HG03103 (cell line): ENCODE results near the gene ARID5B.

Source experiments
- ATAC-seq: cut with Tn5 transposase; IDR thresholded peaks from one replicate; pipeline ENCODE4 v1.9.1; 2021; ENCODE audit warnings: low read depth; ENCODE audit not compliant: unreplicated experiment

Gene ARID5B

DNA sequence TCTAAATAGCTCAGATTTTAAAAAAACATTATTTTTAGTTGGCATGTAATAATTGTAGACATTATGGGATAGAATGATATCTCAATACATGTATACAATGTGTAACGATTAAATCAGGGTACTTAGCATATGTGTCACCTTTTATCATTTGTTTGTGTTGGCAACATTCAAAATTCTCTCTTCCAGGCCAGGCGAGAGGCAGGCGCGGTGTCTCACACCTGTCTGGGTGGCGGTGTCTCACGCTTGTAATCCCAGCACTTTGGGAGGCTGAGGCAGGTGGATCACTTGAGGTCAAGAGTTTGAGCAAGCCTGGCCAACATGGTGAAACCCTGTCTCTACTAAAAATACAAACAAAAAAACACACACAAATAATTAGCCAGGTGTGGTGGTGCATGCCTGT is 215.4 kb downstream of the ARID5B start:
- ATAC-seq = no peak

DNA sequence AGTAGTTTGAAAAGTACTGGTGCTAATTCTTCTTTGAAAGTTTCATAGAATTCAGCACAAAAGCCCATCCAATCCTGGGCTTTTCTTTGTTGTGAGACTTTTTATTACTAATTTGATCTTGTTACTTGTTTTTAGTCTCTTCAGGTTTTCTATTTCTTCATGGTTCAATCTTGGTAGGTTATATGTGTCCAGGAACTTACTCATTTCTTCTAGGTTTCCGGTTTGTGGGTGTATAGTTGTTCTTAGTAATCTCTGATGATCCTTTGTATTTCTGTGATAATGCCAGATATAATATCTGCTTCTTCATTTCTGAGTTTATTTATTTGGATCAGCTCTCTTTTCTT is 219.7 kb downstream of the ARID5B start:
- no peak for ATAC-seq

GRCh38 chr10:62127975-62128374 is 226.5 kb downstream of the ARID5B start:
- no peak for ATAC-seq

GRCh38 chr10:62130948-62131347 is 229.4 kb downstream of the ARID5B start:
- ATAC-seq = no peak

DNA sequence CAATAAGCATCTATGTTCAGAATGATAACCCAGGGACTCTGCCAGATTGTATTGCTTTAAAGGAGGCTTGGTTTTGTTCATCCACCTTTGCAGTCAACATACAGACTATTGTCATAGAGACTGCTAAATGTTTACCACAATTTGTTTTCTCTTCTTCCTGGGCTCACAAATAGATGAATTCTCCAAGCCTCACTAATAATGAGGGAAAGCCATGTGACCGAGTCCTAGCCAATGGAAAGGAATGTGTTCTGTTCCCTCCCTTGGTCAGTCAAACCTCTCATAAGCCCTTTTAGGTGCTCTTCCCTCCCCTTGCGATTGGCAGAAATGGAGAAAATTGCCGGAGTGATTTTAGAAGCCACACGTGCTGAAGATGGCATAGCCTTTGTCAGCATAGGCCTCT is 230.2 kb downstream of the ARID5B start:
- ATAC-seq = no peak

- peak; percentile 79 for ATAC-seq
Measured at GRCh38 chr10:62133618-62134017, 232.1 kb downstream of the ARID5B start.

- no peak for ATAC-seq
Measured at GRCh38 chr10:62136931-62137330, 235.4 kb downstream of the ARID5B start.
